Smooth muscle cell (in vitro differentiated cells): ENCODE results near the gene LRRTM2. TPM values are rescaled to one million over a fixed set of nuclear protein-coding genes. Genes with fewer than 3 reads are reported as not detected.

Source experiments
- DNase-seq: peaks from one replicate; lab custom pipeline; 2025; ENCODE audit not compliant: unreplicated experiment; lab: John Stamatoyannopoulos, UW
- H2AFZ ChIP-seq: fragments of 200-600 bp; sonication (generic); 2 replicates; pipeline ENCODE4 v1.6.0; 2016; ENCODE audit warnings: antibody characterized with exemption, low read depth, mild to moderate bottlenecking
- H3F3A ChIP-seq: fragments of 200-600 bp; sonication (generic); 2 replicates; pipeline ENCODE4 v1.6.0; 2017; ENCODE audit warnings: antibody characterized with exemption, low read depth
- H3K27ac ChIP-seq: fragments of 200-600 bp; sonication (generic); 2 replicates; pipeline ENCODE4 v1.5.1; 2016; ENCODE audit warnings: low read depth, mild to moderate bottlenecking
- H3K27me3 ChIP-seq: fragments of 200-600 bp; sonication (generic); 2 replicates; pipeline ENCODE4 v1.6.1; 2016; ENCODE audit warnings: low read depth, mild to moderate bottlenecking
- H3K36me3 ChIP-seq: fragments of 200-600 bp; sonication (generic); 2 replicates; pipeline ENCODE4 v1.5.1; 2016; ENCODE audit warnings: low read depth
- H3K4me1 ChIP-seq: fragments of 200-600 bp; sonication (generic); 2 replicates; pipeline ENCODE4 v1.5.1; 2016; ENCODE audit warnings: low read depth
- H3K4me2 ChIP-seq: fragments of 200-600 bp; sonication (generic); 2 replicates; pipeline ENCODE4 v1.6.0; 2016; ENCODE audit warnings: mild to moderate bottlenecking
- H3K4me3 ChIP-seq: fragments of 200-600 bp; sonication (generic); 2 replicates; pipeline ENCODE4 v1.5.1; 2016; ENCODE audit warnings: mild to moderate bottlenecking
- H3K79me2 ChIP-seq: fragments of 200-600 bp; sonication (generic); 2 replicates; pipeline ENCODE4 v1.6.0; 2016; ENCODE audit warnings: low read depth, mild to moderate bottlenecking
- H3K9ac ChIP-seq: fragments of 200-600 bp; sonication (generic); 2 replicates; pipeline ENCODE4 v1.6.0; 2016; ENCODE audit warnings: low read depth
- H3K9me3 ChIP-seq: fragments of 200-600 bp; sonication (generic); replicated peaks from 2 replicates; pipeline ENCODE4 v1.5.1; 2016; ENCODE audit warnings: low read depth
- H4K20me1 ChIP-seq: fragments of 200-600 bp; sonication (generic); 2 replicates; pipeline ENCODE4 v1.6.0; 2016; ENCODE audit warnings: low read depth
- CTCF ChIP-seq: fragments of 200-600 bp; sonication (generic); IDR thresholded peaks from 2 replicates; pipeline ENCODE4 v1.5.1; 2017; ENCODE audit warnings: borderline replicate concordance, mild to moderate bottlenecking, antibody characterized with exemption; ENCODE audit not compliant: insufficient read depth, poor library complexity, severe bottlenecking
- WGBS: methylation state at CpG from one replicate; pipeline ENCODE4 v1.1.7; 2016; ENCODE audit warnings: low lambda C conversion rate; 5-methylcytosine and 5-hydroxymethylcytosine counted together
- polyA plus RNA-seq: library from polyadenylated mRNA; unstranded; fragments of >200 nt; fragmentation: Nextera tagmentation; extraction: Ambion mirVana; gene quantifications from 2 replicates; pipeline ENCODE4 v1.2.1, GENCODE V29; 2016
- total RNA-seq: library from RNA; depleted of rRNA; stranded (reverse); fragments of >200 nt; gene quantifications from 2 replicates; pipeline ENCODE4 v1.2.3, GENCODE V29; 2014

The LRRTM2 gene
- total and polyA plus RNA-seq, 2 experiments from 2014 or later = 0.81 to 0.95 TPM

- H4K20me1 ChIP-seq = peaks cover 96% of the 10 kb centered on the region
- no peak overlapping the region for H2AFZ ChIP-seq
- no peak overlapping the region for H3K4me2 ChIP-seq
- DNase-seq = no peak
- H3K36me3 ChIP-seq = no peaks in the 10 kb centered on the region
- no peaks in the 10 kb centered on the region for H3K9me3 ChIP-seq
- H3K4me3 ChIP-seq = no peak overlapping the region
- peaks cover 94% of the 10 kb centered on the region for H3K79me2 ChIP-seq
- 90% methylated on average over 6 of the region's 6 CpGs for WGBS
- H3K4me1 ChIP-seq = peaks cover 55% of the 10 kb centered on the region
- no peak for TF ChIP-seq CTCF
- peak overlapping the region; percentile 78 for H3K27ac ChIP-seq
- no peak overlapping the region for H3K9ac ChIP-seq
- H3F3A ChIP-seq = no peaks in the 10 kb centered on the region
- no peaks in the 10 kb centered on the region for H3K27me3 ChIP-seq
Observed at GRCh38 chr5:138872841-138873465, 2.2 kb downstream of the LRRTM2 start.

- no peaks in the 10 kb centered on the region for H3K9me3 ChIP-seq
- peak overlapping the region; percentile 34 for H3K9ac ChIP-seq
- peaks cover 97% of the 10 kb centered on the region for H3K79me2 ChIP-seq
- peaks cover 5% of the 10 kb centered on the region for H3F3A ChIP-seq
- peak overlapping the region; percentile 34 for H3K4me2 ChIP-seq
- no peak overlapping the region for H3K4me3 ChIP-seq
- no peak for TF ChIP-seq CTCF
- peaks cover 54% of the 10 kb centered on the region for H3K4me1 ChIP-seq
- H3K36me3 ChIP-seq = no peaks in the 10 kb centered on the region
- H3K27ac ChIP-seq = peak overlapping the region; percentile 80
- 34% methylated on average over 3 of the region's 3 CpGs for WGBS
- peaks cover 98% of the 10 kb centered on the region for H4K20me1 ChIP-seq
- no peak overlapping the region for H2AFZ ChIP-seq
- DNase-seq = no peak
- H3K27me3 ChIP-seq = no peaks in the 10 kb centered on the region
Observed at GRCh38 chr5:138870611-138871010, 4.5 kb downstream of the LRRTM2 start.

GRCh38 chr5:138869763-138870500 lies 5.2 kb downstream of the LRRTM2 start:
- no peak overlapping the region for H3K4me3 ChIP-seq
- H3K4me1 ChIP-seq = peaks cover 49% of the 10 kb centered on the region
- no peak for DNase-seq
- H3K9me3 ChIP-seq = no peaks in the 10 kb centered on the region
- no peaks in the 10 kb centered on the region for H3K27me3 ChIP-seq
- no peak for TF ChIP-seq CTCF
- H2AFZ ChIP-seq = no peak overlapping the region
- peaks cover 5% of the 10 kb centered on the region for H3F3A ChIP-seq
- no peaks in the 10 kb centered on the region for H3K36me3 ChIP-seq
- WGBS = 43% methylated on average over 5 of the region's 5 CpGs
- H3K9ac ChIP-seq = peak overlapping the region; percentile 34
- peak overlapping the region; percentile 34 for H3K4me2 ChIP-seq
- peaks cover 98% of the 10 kb centered on the region for H4K20me1 ChIP-seq
- peak overlapping the region; percentile 80 for H3K27ac ChIP-seq
- H3K79me2 ChIP-seq = peaks cover 97% of the 10 kb centered on the region
